ENCODE results near the gene ACSL3. TPM values are rescaled to one million over a fixed set of nuclear protein-coding genes. Genes with fewer than 3 reads are reported as not detected.

Gene ACSL3
- total RNA-seq, 4 donors from 2014 or later = 34.7 to 56.8 (median 38.2) TPM

- Histone ChIP-seq H3K27me3 (no peaks in the 10 kb centered on the region), H3K4me1 (peaks cover 0 to 4% of the 10 kb centered on the region in 2 donors), H3K36me3 (no peaks in the 10 kb centered on the region), H3K9me3 (no peaks in the 10 kb centered on the region), H3K27ac (no peak overlapping the region), H3K4me3 (no peak overlapping the region)
- DNase-seq (no peak), ATAC-seq (no peak)
- intact Hi-C loops (cut with DNase I; ENCODE audit: low total_unique reads) = no loop called here
- TF ChIP-seq CTCF (IDR thresholded peaks at IDR 0.05 in 4 of 5, conservative IDR thresholded peaks at IDR 0.05 in 1 of 5) (no peak), POLR2A (IDR thresholded peaks at IDR 0.05) (no peak)
- in situ Hi-C loops (cut with MboI; ENCODE audit: low sequenced_read_pairs in 4 of 4) = no loop called here
These were observed 12.0 kb upstream of the ACSL3 start for GRCh38 chr2:222848862-222849261.

GRCh38 chr2:222851956-222852617 lies 8.7 kb upstream of the ACSL3 start:
- intact Hi-C loops (cut with DNase I; ENCODE audit: low total_unique reads) = no loop called here
- no peak for ATAC-seq

GRCh38 chr2:222854773-222855700 lies 5.8 kb upstream of the ACSL3 start:
- TF ChIP-seq CTCF (IDR thresholded peaks at IDR 0.05 in 4 of 5, conservative IDR thresholded peaks at IDR 0.05 in 1 of 5) (no peak), POLR2A (IDR thresholded peaks at IDR 0.05) (no peak)

More at GRCh38 chr2:222851956-222852617, 8.7 kb upstream of the ACSL3 start:
- H3K36me3 ChIP-seq = no peaks in the 10 kb centered on the region
- no peak for DNase-seq
- H3K27ac ChIP-seq = no peak overlapping the region
- H3K4me3 ChIP-seq = no peak overlapping the region
- H3K27me3 ChIP-seq = no peaks in the 10 kb centered on the region
- TF ChIP-seq POLR2A (IDR thresholded peaks at IDR 0.05) = no peak
- in situ Hi-C loops (cut with MboI; ENCODE audit: low sequenced_read_pairs in 4 of 4) = no loop called here
- H3K4me1 ChIP-seq = no peaks in the 10 kb centered on the region
- H3K9me3 ChIP-seq = no peaks in the 10 kb centered on the region

GRCh38 chr2:222859786-222860612 lies 837 bp upstream of the ACSL3 start:
- H3K4me3 ChIP-seq = peak overlapping the region; percentile 68 to 96 (median 81)
- DNase-seq (peak in 1 of 2 donors; percentile 55), ATAC-seq (peak; percentile 25 to 29)
- in situ Hi-C loops (cut with MboI; ENCODE audit: low sequenced_read_pairs in 4 of 4) = no loop called here
- H3K36me3 ChIP-seq = no peaks in the 10 kb centered on the region
- H3K27ac ChIP-seq = peak overlapping the region; percentile 86 to 98 (median 90)
- H3K27me3 ChIP-seq = no peaks in the 10 kb centered on the region
- intact Hi-C loops (cut with DNase I; ENCODE audit: low total_unique reads) = loop anchor here (2.0 to 5.0 kb wide), 2 partner anchors 23 to 42 kb away; no protein-coding TSS in a partner anchor
- H3K9me3 ChIP-seq = no peaks in the 10 kb centered on the region
- H3K4me1 ChIP-seq = peaks cover 38 to 45% of the 10 kb centered on the region in 2 donors
- TF ChIP-seq CTCF (IDR thresholded peaks at IDR 0.05 in 4 of 5, conservative IDR thresholded peaks at IDR 0.05 in 1 of 5) (no peak), POLR2A (IDR thresholded peaks at IDR 0.05) (no peak)

More at GRCh38 chr2:222854773-222855700, 5.8 kb upstream of the ACSL3 start:
- intact Hi-C loops (cut with DNase I; ENCODE audit: low total_unique reads) = no loop called here
- ATAC-seq (no peak), DNase-seq (no peak)
- Histone ChIP-seq H3K4me3 (no peak overlapping the region), H3K27ac (no peak overlapping the region), H3K9me3 (no peaks in the 10 kb centered on the region), H3K27me3 (no peaks in the 10 kb centered on the region), H3K36me3 (no peaks in the 10 kb centered on the region), H3K4me1 (peaks cover 7 to 10% of the 10 kb centered on the region in 2 donors)
- in situ Hi-C loops (cut with MboI; ENCODE audit: low sequenced_read_pairs in 4 of 4) = no loop called here
